Stimulated activated CD8-positive, alpha-beta memory T cell treated with anti-CD3 and anti-CD28 coated beads, Interleukin-15, amount 100 ng/mL, for 4 hours (primary cell): ENCODE data around the gene SCO2.
"Not testable (repeated sequence)": the region's sequence is repeated elsewhere in the genome, so short reads cannot be mapped to it uniquely, and the experiment has no call there.

Experiments used
- DNase-seq, 2 donors: peaks; one replicate each; pipeline ENCODE4 v3.0.0-alpha.2; 2020; ENCODE audit warnings: low read depth in 2 of 2

Gene SCO2

GRCh38 chr22:50520826-50521453 is 4.5 kb downstream of the SCO2 start:
- DNase-seq: no peak

- not testable (repeated sequence) for DNase-seq
These were observed 5.2 kb downstream of the SCO2 start for GRCh38 chr22:50520184-50520583.

GRCh38 chr22:50519151-50519550 is 6.2 kb downstream of the SCO2 start:
- no peak for DNase-seq

- no peak for DNase-seq
These were observed 6.8 kb downstream of the SCO2 start for GRCh38 chr22:50518606-50519005.

GRCh38 chr22:50517495-50518260 is 7.7 kb downstream of the SCO2 start:
- no peak for DNase-seq

GRCh38 chr22:50516891-50517290 is 8.5 kb downstream of the SCO2 start:
- DNase-seq: no peak

- DNase-seq: no peak
These were observed 9.3 kb downstream of the SCO2 start for GRCh38 chr22:50516068-50516467.

GRCh38 chr22:50513175-50513574 is 12.2 kb downstream of the SCO2 start:
- DNase-seq: no peak

GRCh38 chr22:50508897-50509296 is 16.5 kb downstream of the SCO2 start:
- no peak for DNase-seq

GRCh38 chr22:50507991-50508884 is 17.2 kb downstream of the SCO2 start, which contains the start of gene NCAPH2:
NCAPH2 (plus strand) TSS chr22:50508224; CDS start chr22:50508338, 114 bp downstream.
- peak; percentile 96 to 97 for DNase-seq

- peak; percentile 84 to 91 for DNase-seq
These were observed 17.9 kb downstream of the SCO2 start, which contains the start of gene LMF2 for GRCh38 chr22:50507421-50507990. LMF2 (minus strand) TSS chr22:50507702; CDS start chr22:50507675, 27 bp downstream.

- no peak for DNase-seq
These were observed 18.6 kb downstream of the SCO2 start for GRCh38 chr22:50506611-50507420.

- no peak for DNase-seq
These were observed 19.4 kb downstream of the SCO2 start for GRCh38 chr22:50505776-50506610.

GRCh38 chr22:50505276-50505775 is 20.1 kb downstream of the SCO2 start:
- DNase-seq: no peak

GRCh38 chr22:50504369-50505211 is 20.8 kb downstream of the SCO2 start:
- DNase-seq: no peak

GRCh38 chr22:50503475-50504145 is 21.8 kb downstream of the SCO2 start:
- DNase-seq: no peak

- no peak for DNase-seq
These were observed 22.5 kb downstream of the SCO2 start for GRCh38 chr22:50502628-50503474.
